Activated T-helper 9 cell treated with anti-CD3 and anti-CD28 coated beads, Interleukin-2, amount 50 U/mL, for 16 hours (primary cell): ENCODE results near the gene ACAP1.
"Not testable (repeated sequence)": the region's sequence is repeated elsewhere in the genome, so short reads cannot be mapped to it uniquely, and the experiment has no call there.

ENCODE experiments used
- DNase-seq: peaks from one replicate; pipeline ENCODE4 v3.0.0-alpha.2; 2020; ENCODE audit warnings: low read depth

Gene ACAP1

DNA sequence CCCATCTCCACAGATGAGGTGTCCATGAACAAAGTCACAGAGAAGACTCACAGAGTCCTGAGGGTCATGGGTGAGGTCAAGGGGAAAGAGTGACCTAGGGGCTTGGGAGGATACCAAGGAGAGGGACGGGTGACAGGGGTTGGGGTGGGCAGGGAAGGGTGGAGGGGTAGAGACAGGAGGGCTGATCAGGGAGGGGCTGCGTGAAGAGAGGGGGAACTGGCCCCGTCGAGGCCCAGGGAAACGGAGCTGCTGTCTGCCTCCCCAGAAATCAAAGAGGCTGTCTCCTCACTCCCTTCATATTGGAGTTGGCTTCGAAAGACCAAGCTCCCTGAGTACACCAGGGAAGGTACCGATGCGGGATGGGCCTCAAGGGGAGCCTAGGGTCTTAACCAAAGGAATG, 19.2 kb downstream of the ACAP1 start:
- no peak for DNase-seq

DNA sequence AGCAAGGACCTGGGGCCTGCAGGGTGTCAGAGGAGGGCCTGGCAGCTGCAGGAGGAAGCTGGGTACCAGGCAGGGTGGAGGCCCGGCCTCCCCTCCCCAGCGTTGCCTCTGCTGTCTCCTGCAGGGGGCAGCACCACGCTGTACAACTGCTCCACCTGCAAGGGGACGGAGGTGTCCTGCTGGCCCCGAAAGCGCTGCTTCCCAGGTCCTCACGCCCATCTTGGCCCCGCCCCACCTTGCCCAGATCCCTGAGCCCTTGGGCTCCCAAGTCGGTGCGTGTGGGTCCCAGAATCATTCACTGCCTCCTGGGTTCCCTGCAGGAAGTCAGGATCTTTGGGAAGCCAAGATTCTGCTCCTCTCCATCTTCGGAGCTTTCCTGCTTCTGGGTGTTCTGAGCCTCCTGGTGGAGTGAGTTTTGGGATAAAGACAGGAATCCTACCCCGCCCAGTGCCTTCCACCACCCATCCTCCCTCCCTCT, 19.8 kb downstream of the ACAP1 start:
- DNase-seq = peak; percentile 76

- no peak for DNase-seq
Observed at GRCh38 chr17:7356756-7357155, 20.4 kb downstream of the ACAP1 start.

DNA sequence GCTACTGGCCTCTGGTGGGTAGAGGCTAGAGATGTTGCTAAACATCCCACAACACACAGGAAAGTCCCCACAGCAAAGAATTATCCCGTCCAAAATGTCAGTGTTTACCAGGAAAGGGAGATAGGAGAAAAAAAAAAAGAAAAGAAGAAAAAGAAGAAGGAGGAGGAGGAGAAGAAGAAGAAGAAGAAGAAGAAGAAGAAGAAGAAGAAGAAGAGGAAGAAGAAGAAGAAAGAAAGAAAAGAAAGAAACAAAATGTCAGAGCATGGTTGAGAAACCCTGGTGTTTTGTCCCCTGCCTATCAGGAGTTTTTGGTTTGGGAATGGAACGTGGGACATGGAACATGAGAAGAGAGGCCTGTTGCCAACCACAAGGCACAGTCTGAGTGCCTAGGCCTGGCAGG, 21.1 kb downstream of the ACAP1 start:
- no peak for DNase-seq

DNA sequence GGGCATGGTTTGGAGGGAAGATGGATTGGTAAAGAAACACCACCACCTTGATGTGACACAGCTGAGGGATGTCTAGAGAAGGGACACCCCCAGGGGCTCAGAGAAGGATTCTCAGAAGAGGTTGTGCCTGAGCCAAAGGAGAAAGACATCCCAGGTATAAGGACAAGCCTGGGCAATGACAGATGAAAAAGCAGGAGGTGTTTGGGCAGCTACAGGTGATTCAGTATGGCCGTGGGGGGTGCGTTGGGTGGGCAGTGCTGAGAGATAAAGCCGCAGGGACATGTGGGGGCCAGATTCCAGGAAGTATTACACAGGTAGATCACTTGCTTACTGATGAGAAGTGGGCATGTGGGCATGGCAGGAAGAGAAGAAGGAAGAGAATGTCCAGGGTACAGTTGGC, 25.6 kb downstream of the ACAP1 start:
- DNase-seq = no peak

DNA sequence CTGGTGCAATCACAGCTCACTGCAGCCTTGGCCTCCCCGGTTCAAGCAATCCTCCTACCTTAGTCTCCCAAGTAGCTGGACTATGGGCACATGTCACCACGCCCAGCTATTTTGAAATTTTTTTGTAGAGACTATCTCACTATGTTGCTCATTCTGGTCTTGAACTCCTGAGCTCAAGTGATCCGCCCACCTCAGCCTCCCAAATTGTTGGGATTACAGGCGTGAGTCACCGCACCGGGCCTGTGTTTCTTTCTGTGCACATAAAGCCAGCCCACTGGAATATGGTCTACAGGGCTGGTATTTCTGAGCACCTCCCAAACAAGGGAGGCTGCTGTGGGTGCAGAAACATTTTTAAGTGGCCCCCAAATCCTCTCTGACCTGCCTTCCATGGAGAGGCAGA, 27.0 kb downstream of the ACAP1 start:
- DNase-seq = no peak

DNA sequence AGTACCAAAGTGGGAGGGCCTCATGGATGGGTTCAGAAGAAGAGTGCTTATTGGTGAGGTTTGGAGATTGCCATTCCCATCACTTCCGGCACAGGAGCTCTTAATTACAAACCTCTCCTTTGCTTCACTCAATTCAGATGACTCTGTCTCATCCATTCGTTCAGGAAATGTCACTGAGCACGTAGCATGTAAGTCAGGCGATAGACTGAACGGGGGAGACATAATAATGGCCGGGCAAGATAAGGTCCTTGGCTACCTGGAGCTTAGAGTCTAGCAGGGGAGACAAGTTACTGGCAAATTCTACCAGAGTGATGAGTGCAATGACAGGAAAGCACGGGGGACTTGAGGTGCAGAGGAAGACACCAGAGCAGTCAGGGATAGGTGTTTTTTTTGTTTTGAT, 29.6 kb downstream of the ACAP1 start:
- DNase-seq = not testable (repeated sequence)

DNA sequence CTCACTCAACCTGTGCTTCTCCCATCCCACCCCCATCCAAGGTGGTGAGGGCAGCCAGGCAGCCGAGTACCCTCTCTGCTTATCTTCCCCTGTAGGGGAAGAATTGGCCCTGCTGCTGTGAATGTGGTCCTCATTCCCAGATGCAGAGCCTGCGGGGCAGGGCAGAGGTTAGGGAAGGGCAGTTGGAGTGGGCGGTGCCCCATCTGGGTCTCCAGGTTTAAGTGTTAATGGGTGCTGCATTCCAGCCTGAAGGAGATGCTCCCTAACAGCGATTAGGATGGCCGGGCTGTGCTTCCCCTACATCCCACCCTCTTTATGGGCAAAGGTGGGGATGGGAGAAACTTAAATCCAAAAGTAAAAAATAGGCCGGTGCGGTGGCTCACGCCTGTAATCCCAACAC, 30.8 kb downstream of the ACAP1 start:
- DNase-seq = no peak

DNA sequence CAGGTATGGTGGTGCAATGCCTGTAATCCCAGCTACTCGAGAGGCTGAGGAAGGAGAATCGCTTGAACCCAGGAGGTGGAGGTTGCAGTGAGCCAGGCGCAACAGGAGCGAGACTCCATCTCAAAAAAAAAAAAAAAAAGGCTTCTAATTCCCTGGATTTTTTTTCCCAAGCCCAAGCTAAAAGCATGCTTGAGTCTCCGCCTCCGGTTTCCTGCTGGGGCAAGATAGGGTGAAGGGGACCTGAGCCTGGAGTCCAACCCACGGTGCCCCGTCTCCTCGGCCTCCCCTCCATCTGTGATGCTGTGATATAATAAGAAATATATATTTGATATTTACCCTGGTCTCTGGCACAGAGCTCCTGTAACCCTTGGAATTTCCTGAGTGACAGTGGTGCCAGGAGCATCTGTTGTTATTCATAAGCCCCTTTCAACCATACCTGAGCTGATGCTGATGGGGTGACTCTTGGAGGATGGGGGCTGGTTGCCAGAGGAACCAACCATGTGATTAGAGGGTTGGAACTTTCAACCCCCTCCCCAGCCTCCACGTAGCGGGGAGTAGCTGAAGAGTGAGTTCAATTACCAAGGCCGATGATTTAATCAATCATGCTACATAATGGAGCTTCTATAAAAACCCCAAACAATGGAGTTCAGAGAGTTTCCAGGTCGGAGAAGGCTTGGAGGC, 31.7 kb downstream of the ACAP1 start:
- no peak for DNase-seq

DNA sequence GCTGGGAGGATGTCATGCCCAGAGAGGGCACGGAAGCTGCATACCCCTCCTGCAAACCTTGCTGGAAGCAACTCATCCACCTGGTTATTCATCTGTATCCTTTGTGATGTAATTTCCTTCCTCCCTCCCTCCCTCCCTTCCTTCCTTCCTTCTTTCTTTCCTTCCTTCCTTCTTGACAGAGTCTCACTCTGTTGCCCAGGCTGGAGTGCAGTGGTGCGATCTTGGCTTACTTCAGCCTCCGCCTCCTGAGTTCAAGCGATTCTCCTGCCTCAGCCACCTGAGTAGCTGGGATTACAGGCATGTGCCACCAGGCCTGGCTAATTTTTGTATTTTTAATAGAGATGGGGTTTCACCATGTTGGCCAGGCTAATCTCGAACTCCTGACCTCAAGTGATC, 32.3 kb downstream of the ACAP1 start:
- not testable (repeated sequence) for DNase-seq

DNA sequence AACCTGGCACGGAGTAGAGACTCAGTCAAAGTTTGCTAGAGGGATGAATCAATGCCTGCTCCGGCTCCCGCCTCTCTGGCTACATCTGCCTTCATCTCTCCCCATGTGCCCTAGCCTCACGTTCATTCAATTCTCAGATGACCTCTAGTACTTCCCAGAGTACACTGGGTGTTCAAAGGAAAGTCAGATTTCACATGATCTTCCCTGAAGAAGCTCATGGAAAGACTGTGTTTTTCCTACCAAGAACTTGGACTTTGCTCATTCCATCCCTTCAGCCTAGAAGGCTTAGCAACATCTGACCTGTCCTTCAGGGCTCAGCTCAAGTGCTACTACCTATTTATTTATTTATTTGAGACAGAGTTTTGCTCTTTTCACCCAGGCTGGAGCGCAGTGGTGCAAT, 33.5 kb downstream of the ACAP1 start:
- no peak for DNase-seq

GRCh38 chr17:7370853-7371252, 34.5 kb downstream of the ACAP1 start:
- DNase-seq = no peak

GRCh38 chr17:7374353-7374752, 38.0 kb downstream of the ACAP1 start:
- no peak for DNase-seq

GRCh38 chr17:7379134-7379533, 42.8 kb downstream of the ACAP1 start:
- DNase-seq = no peak

DNA sequence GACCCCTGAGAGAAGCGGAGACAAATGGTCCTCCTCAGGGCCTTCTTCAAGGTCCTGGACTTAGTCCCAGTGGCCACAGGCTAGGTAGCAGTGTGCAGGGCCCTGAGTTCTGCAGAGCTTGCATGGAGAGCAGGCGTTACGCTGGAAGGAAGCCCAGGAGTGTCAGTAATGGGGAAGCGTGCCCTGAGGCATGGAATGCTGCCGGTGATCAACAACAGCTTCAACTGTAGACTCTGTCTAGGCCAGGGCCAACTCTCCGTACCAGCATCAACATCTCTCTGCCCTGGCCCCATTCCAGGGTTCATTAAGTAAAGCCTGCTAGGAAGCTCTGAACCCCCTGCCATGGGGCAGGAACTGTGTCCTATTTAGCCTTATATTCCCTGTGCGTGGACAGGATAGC, 44.0 kb downstream of the ACAP1 start:
- no peak for DNase-seq

DNA sequence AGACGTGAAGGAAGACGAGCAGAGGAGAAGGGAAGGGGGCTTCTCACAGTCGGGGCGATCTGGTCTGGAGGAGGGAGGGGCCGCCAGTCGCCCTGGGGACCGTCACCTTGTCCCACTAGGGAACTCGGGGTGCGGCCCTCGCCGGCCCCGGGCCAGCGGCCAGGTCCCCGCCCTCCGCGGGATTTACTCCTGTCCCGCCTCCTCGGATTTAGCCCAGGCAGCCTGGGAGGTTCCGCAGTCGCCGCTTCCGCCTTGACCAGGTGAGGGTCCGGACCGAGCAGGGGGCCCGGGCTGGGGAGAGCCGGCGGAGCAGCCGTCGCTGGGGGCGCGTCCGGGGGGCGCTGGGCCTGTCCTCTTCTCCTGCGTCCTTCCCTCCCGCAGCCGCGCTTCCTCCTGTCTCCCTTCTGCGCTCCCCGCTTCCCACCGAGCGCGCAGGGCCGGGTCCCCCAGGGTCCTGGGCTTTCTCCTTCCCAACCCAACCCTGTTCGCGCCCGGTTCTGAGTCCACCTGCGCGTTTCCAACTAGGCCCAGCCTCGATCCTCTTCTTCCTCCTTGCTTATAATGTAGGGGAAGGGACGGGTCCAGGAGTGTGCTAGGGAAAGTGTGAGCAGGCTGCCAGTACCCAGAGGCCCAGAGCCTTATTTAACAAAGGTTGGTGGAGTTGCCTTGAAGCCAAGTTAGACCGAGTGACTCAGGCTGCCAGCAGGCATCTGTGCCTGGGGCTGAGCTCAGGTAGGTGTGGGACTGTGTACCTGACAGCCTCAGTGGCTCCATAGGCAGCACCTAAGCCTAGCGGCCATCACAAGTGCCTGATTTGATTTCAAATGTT, 44.7 kb downstream of the ACAP1 start, which contains the start of gene TNK1:
Gene TNK1, plus strand, starts transcription at position 235 of the 829 bp plus-strand sequence. CDS start 1,838 bp downstream, outside the sequence.
- DNase-seq = no peak

DNA sequence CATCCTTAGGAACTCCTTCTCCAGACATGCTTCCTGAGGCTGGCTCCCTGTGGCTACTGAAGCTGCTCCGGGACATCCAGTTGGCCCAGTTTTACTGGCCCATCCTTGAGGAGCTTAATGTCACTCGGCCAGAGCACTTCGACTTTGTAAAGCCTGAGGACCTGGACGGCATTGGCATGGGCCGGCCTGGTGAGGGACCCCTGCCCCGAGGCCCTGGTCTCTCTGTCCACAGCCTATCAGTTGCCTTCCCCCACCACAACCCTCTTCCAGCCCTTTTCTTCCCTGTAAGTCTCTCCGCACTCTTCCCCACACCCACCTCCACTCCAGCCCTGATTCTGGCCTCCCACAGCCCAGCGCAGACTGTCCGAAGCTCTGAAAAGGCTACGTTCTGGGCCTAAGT, 46.6 kb downstream of the ACAP1 start:
- no peak for DNase-seq

DNA sequence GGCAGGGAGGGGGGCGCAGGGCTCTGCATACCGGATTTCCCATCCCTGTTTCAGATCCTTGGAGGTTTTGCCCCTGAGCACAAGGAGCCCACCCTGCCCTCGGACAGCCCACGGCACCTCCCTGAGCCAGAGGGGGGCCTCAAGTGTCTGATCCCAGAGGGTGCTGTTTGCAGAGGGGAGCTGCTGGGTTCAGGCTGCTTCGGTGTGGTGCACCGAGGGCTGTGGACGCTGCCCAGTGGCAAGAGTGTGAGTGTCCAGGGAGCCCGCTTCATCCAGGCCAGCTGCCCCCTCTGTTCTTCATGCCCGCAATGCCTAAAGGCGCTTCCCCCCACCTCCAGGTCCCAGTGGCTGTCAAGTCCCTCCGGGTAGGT, 47.0 kb downstream of the ACAP1 start:
- no peak for DNase-seq

- DNase-seq = peak; percentile 69
Observed at GRCh38 chr17:7383742-7384488, 47.6 kb downstream of the ACAP1 start.

GRCh38 chr17:7384489-7385081, 48.3 kb downstream of the ACAP1 start:
- DNase-seq = no peak

GRCh38 chr17:7388856-7389255, 52.5 kb downstream of the ACAP1 start:
- DNase-seq = no peak
